GM21529 (cell line): Measurements from ENCODE around the gene ITSN2.

ENCODE experiments used
- ATAC-seq: cut with Tn5 transposase; IDR thresholded peaks from one replicate; pipeline ENCODE4 v1.9.1; 2021; ENCODE audit not compliant: unreplicated experiment

Gene ITSN2

DNA sequence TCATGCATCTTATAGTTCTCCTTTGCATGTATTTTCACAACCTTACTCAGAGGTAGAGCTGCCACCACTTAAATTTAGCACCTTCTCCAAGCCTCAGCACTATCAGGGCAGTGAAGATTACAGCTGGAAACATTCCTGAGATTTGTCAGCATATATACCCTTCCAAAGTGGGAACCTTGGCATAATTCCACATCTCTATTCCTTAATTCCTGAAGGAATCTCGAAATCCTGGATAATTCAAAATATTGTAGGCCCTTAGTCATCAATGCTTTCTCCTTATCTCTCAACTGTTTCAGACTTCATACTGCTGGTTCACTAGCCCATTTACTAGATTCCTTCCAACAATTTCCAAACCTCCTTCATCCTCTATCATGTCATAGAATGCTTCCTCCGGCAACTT lies 87.4 kb downstream of the ITSN2 start:
- no peak for ATAC-seq

DNA sequence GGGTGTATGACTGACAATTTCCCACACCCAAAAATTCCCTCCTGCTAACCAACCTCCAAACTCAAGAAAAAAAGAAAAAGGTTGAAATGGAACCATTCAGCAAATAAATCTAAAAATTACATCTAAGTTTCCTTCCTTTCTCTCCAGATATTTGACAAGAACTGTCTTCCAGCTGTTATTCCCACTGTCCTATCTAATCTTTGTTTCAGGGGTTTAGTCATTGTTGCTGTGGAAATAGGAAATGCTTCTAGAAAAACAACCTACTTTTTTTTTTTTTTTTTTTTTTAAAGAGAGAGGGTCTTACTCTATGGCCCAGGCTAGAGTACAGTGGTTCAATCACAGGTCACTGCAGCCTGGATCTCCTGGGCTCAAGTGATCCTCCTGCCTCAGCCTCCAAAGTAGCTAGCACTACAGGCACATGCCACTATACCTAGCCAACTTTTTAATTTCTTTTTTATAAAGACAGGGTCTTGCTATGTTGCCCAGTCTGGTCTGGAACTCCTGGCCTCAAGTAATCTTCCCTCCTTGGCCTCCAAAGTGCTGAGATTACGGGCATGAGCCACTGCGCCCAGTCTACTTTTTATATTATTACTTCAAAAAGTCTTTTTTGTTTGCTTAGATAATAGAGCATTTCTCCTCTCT lies 88.1 kb downstream of the ITSN2 start:
- no peak for ATAC-seq

- ATAC-seq, result no peak
These were observed 91.1 kb downstream of the ITSN2 start for GRCh38 chr2:24269265-24269664.

DNA sequence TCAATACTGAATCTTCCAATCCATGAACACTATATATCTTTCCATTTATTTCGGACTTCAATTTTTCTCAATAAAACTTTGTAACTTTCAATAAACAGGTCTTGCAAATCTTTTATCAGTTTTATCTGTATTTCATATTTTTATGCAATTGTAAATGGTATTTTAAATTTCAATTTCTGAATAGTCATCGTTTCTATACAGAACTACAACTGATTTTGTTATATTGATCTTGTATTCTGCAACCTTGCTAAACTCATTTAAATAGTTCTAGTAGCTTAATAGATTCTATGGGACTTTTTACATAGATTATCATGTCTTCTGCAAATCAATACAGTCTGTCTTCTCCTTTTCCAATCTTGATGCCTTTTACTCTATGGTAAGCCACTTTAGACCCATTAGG lies 95.1 kb downstream of the ITSN2 start:
- ATAC-seq, result no peak

- no peak for ATAC-seq
These were observed 97.8 kb downstream of the ITSN2 start for GRCh38 chr2:24262421-24262970.

- no peak for ATAC-seq
These were observed 98.9 kb downstream of the ITSN2 start for GRCh38 chr2:24261441-24261840.

DNA sequence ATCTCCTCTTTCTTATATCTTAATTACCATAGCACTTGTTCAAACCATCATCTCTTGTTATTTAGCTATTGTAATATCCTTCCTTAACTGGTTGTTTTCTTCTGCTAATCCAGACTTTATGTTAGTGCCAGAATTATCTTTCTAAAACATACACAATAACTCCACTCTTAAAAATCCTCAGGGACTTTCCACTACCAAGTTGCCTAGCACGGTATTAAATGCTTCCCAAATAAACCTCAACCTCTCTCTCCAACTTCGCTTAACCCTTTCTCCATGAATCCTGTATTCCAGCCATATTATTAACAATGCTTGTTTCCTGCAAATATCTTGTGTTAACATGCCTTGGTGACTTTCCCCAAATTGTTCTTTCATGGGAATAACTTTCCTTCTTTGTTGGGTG lies 101.0 kb downstream of the ITSN2 start:
- no peak for ATAC-seq

GRCh38 chr2:24258718-24259117 lies 101.6 kb downstream of the ITSN2 start:
- no peak for ATAC-seq

DNA sequence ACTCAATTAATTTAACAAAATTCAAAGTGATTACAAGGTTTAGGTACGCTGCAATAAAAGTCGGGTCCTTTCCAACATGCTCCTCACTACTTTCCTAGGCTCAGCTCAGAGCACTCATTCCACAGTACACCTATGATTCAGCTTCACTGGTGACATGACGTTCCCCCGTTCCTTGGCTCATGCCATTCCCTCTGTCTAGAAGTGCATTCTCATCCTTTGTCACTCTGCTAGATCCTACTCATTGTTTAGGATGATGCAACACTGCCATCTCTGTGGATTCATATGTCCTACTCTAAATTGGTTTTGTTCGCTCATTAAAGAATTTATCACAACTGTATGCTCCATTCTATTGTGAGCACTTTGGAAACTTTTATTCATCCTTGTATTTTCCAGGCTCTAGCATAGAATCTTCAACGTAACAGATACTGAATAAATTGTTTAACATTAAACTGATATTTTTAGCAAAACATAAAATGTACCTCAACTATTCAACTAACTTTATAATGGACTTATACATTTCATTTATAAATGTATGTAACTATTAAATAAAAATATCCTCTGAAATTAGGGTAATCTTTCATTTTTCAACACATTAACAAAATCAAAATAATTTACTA lies 106.9 kb downstream of the ITSN2 start:
- no peak for ATAC-seq

DNA sequence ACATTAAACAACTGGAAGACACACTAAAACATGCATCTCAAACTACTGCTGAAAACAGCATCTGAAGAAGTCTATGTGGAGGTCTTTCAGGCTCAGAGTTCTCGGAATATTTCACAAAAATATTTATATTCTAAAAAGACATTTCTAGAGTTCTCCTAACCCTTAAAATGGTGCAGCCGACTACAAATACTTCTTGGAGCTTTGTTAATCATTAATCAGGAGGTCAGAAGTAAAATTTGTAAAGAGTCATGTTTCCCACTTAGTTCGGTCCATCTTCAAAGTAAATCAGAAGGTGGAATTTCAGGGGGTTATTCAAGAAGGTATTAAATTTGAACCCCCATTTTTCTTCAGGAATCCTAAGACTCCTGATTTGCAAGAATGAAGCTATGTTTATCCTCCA lies 112.7 kb downstream of the ITSN2 start:
- ATAC-seq, result no peak

- ATAC-seq, result no peak
These were observed 113.2 kb downstream of the ITSN2 start for GRCh38 chr2:24247164-24247563.

- no peak for ATAC-seq
These were observed 114.2 kb downstream of the ITSN2 start for GRCh38 chr2:24245986-24246776.

GRCh38 chr2:24241528-24241927 lies 118.8 kb downstream of the ITSN2 start:
- ATAC-seq, result no peak

GRCh38 chr2:24239553-24239952 lies 120.8 kb downstream of the ITSN2 start:
- no peak for ATAC-seq

DNA sequence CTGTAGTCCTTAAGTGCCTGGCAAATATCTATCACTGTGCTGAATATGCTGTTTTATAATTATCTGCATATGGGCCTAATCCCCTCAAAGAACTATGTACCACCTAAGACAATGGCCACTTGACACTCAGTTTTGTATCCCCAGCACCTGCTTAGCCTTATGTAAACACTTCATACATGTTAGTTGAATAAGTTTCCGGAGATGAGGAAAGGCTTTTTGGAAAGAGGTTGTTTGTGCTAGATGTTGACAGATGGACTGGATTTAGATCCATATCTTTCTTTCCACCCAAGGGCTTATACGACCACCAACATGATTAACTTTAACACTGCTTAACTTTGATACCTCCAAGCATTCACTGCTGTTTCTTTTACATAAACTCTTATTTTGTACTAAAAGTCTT lies 122.2 kb downstream of the ITSN2 start:
- ATAC-seq, result no peak

DNA sequence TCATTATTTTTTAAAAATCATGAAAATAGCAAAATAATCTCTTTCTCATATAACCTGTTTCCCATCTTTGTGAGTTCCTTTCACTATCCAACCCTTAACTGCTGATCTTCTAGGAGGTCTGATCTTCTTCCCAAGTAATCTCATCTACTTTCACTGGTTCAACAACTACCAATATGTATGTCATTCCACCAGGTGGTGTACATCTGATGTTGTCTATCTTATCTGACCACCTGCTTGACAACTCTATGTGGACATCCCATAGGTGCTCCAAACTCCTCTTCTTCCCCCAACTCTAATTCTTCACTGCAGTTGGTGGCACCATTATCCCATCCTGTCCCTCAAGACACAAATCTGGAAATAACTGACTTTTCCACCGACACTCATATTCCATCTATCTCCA lies 123.0 kb downstream of the ITSN2 start:
- ATAC-seq, result no peak

GRCh38 chr2:24233321-24233720 lies 127.0 kb downstream of the ITSN2 start:
- ATAC-seq, result no peak

DNA sequence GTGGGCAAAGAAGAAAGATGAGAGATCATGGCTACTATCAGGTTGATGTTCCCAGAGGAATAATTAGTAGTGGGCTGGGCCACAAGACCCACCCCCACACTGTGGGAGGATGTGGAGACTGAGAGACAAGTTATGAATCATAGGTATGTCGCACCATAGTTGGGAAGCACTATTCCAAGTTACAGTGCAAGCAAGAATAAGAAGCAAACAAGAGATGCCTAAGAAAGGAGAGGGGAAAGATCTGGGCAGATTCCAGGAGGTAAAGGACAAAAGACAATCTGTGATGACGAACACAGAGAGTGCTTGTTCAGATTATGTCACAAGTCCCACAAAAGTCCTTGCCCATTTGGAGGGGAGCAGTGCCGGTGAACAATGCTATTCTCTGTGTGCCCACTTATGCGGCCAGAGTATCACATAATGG lies 128.9 kb downstream of the ITSN2 start:
- ATAC-seq, result no peak

GRCh38 chr2:24228470-24228869 lies 131.9 kb downstream of the ITSN2 start:
- ATAC-seq, result no peak

- ATAC-seq, result no peak
These were observed 134.7 kb downstream of the ITSN2 start for GRCh38 chr2:24225499-24226242.

GRCh38 chr2:24222946-24223345 lies 137.4 kb downstream of the ITSN2 start:
- no peak for ATAC-seq
